ENCODE measurements around the gene FER. TPM values are rescaled to one million over a fixed set of nuclear protein-coding genes. Genes with fewer than 3 reads are reported as not detected.

Gene FER
- total RNA-seq, 1 donor from 2014 or later = 30.9 TPM

- TF ChIP-seq CTCF (IDR thresholded peaks at IDR 0.05; ENCODE audit: partially characterized antibody, unreplicated experiment) = no peak
- no peak for DNase-seq
- peaks cover 7% of the 10 kb centered on the region for H3K4me1 Mint-ChIP-seq (ENCODE audit: low read depth, unreplicated experiment)
- H3K4me3 Mint-ChIP-seq (ENCODE audit: unreplicated experiment) = no peak overlapping the region
- H3K9me3 Mint-ChIP-seq (ENCODE audit: unreplicated experiment) = no peaks in the 10 kb centered on the region
- H3K27ac Mint-ChIP-seq (ENCODE audit: unreplicated experiment) = no peak overlapping the region
- H3K27me3 Mint-ChIP-seq (ENCODE audit: unreplicated experiment) = peaks cover 2% of the 10 kb centered on the region
- H3K36me3 Mint-ChIP-seq (ENCODE audit: unreplicated experiment) = no peaks in the 10 kb centered on the region
Observed at GRCh38 chr5:109062664-109063063, 315.0 kb downstream of the FER start.

GRCh38 chr5:109063223-109063622 lies 315.5 kb downstream of the FER start:
- no peak for TF ChIP-seq CTCF (IDR thresholded peaks at IDR 0.05; ENCODE audit: partially characterized antibody, unreplicated experiment)
- Mint-ChIP-seq H3K4me3 (ENCODE audit: unreplicated experiment) (no peak overlapping the region), H3K36me3 (ENCODE audit: unreplicated experiment) (no peaks in the 10 kb centered on the region), H3K9me3 (ENCODE audit: unreplicated experiment) (no peaks in the 10 kb centered on the region), H3K27ac (ENCODE audit: unreplicated experiment) (no peak overlapping the region), H3K27me3 (ENCODE audit: unreplicated experiment) (peaks cover 2% of the 10 kb centered on the region), H3K4me1 (ENCODE audit: low read depth, unreplicated experiment) (peaks cover 7% of the 10 kb centered on the region)
- DNase-seq = no peak

GRCh38 chr5:109076741-109077140 lies 329.0 kb downstream of the FER start:
- Mint-ChIP-seq H3K4me3 (ENCODE audit: unreplicated experiment) (no peak overlapping the region), H3K27me3 (ENCODE audit: unreplicated experiment) (no peaks in the 10 kb centered on the region), H3K27ac (ENCODE audit: unreplicated experiment) (no peak overlapping the region), H3K9me3 (ENCODE audit: unreplicated experiment) (no peaks in the 10 kb centered on the region), H3K36me3 (ENCODE audit: unreplicated experiment) (no peaks in the 10 kb centered on the region), H3K4me1 (ENCODE audit: low read depth, unreplicated experiment) (no peaks in the 10 kb centered on the region)
- no peak for TF ChIP-seq CTCF (IDR thresholded peaks at IDR 0.05; ENCODE audit: partially characterized antibody, unreplicated experiment)
- no peak for DNase-seq

- no peaks in the 10 kb centered on the region for H3K9me3 Mint-ChIP-seq (ENCODE audit: unreplicated experiment)
- TF ChIP-seq CTCF (IDR thresholded peaks at IDR 0.05; ENCODE audit: partially characterized antibody, unreplicated experiment) = no peak
- H3K27me3 Mint-ChIP-seq (ENCODE audit: unreplicated experiment) = no peaks in the 10 kb centered on the region
- no peaks in the 10 kb centered on the region for H3K36me3 Mint-ChIP-seq (ENCODE audit: unreplicated experiment)
- peaks cover 2% of the 10 kb centered on the region for H3K4me1 Mint-ChIP-seq (ENCODE audit: low read depth, unreplicated experiment)
- DNase-seq = no peak
- H3K4me3 Mint-ChIP-seq (ENCODE audit: unreplicated experiment) = no peak overlapping the region
- no peak overlapping the region for H3K27ac Mint-ChIP-seq (ENCODE audit: unreplicated experiment)
Observed at GRCh38 chr5:109078448-109078847, 330.8 kb downstream of the FER start.

- Mint-ChIP-seq H3K4me1 (ENCODE audit: low read depth, unreplicated experiment) (peaks cover 2% of the 10 kb centered on the region), H3K36me3 (ENCODE audit: unreplicated experiment) (no peaks in the 10 kb centered on the region), H3K27ac (ENCODE audit: unreplicated experiment) (no peak overlapping the region), H3K9me3 (ENCODE audit: unreplicated experiment) (no peaks in the 10 kb centered on the region), H3K27me3 (ENCODE audit: unreplicated experiment) (peaks cover 3% of the 10 kb centered on the region), H3K4me3 (ENCODE audit: unreplicated experiment) (no peak overlapping the region)
- no peak for DNase-seq
- no peak for TF ChIP-seq CTCF (IDR thresholded peaks at IDR 0.05; ENCODE audit: partially characterized antibody, unreplicated experiment)
Observed at GRCh38 chr5:109080481-109080880, 332.8 kb downstream of the FER start.
